WTC11 (cell line): ENCODE results near the gene CORO2B.

Experiments used
- ATF3 ChIP-seq: sonication (generic); formaldehyde crosslinking; conservative IDR thresholded peaks from 2 replicates; pipeline ENCODE4 v1.8.1; 2022; ENCODE audit warnings: mild to moderate bottlenecking, missing genetic modification reagents
- CTCF ChIP-seq: fragments of 200-600 bp; IDR thresholded peaks from 2 replicates; pipeline ENCODE4 v1.8.0; 2022; ENCODE audit warnings: antibody characterized with exemption
- E2F1 ChIP-seq: sonication (generic); formaldehyde crosslinking; IDR thresholded peaks from 2 replicates; pipeline ENCODE4 v1.8.0; 2022; ENCODE audit warnings: mild to moderate bottlenecking, missing genetic modification reagents
- FOXK1 ChIP-seq: sonication (generic); formaldehyde crosslinking; IDR thresholded peaks from 2 replicates; pipeline ENCODE4 v1.8.0; 2022; ENCODE audit warnings: mild to moderate bottlenecking, moderate library complexity, missing genetic modification reagents
- TEAD4 ChIP-seq: sonication (generic); formaldehyde crosslinking; IDR thresholded peaks from 2 replicates; pipeline ENCODE4 v1.8.0; 2022; ENCODE audit warnings: mild to moderate bottlenecking, missing genetic modification reagents

- no peak for TF ChIP-seq FOXK1 (CRISPR knock-in tag)
- TF ChIP-seq E2F1 (CRISPR knock-in tag) = no peak
- no peak for TF ChIP-seq ATF3 (CRISPR knock-in tag)
- TF ChIP-seq CTCF = no peak
- no peak for TF ChIP-seq TEAD4 (CRISPR knock-in tag)
Measured at GRCh38 chr15:68773036-68773435, 194.2 kb downstream of the CORO2B start.
